ENCODE data around the gene WNT2B. TPM values are rescaled to one million over a fixed set of nuclear protein-coding genes. Genes with fewer than 3 reads are reported as not detected.

WNT2B gene
- polyA plus RNA-seq, 12 donors, result 3.3 to 13.9 (median 4.1) TPM; not detected in 1

GRCh38 chr1:112527266-112528010 lies 18.7 kb downstream of the WNT2B start:
- DNase-seq, result no peak

- no peak for DNase-seq
Measured at GRCh38 chr1:112528076-112528475, 19.3 kb downstream of the WNT2B start.

DNA sequence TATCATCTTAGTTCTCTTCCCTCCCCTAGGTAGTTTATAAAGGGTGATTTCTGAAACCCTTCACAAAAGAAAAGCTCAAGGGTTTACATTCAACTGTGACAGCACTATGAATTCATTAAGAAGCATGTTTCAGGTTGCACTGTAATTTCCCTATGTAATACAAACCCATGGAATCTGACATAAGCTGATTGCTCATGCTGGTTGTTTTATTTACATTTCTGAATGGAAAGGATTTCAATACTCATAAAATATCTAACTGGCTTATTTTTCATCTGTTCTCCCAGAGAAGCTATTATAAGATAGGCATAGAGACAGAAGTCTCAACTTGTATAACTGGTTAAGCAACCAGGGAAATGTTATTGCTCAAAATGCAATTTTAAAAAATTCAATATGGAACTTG lies 20.5 kb downstream of the WNT2B start:
- no peak for DNase-seq

DNA sequence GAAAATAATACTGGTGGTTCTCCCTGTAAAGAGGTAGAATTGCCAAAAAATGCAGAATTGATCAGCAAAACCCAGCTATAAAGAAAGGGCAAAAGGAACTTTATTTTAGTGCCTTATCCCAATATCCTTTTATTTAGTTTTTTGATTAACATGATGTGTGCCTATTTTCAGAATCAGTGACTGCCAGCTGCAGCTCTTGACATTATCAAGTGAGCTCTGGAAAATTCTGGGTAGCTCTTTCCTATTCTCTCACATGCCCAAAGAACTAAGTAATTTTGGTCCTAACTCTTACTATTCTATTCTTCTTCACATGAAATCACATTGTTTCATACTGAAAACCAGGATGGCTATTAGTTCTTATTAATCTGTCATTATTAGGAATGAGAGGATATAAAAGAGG lies 22.1 kb downstream of the WNT2B start:
- no peak for DNase-seq

DNA sequence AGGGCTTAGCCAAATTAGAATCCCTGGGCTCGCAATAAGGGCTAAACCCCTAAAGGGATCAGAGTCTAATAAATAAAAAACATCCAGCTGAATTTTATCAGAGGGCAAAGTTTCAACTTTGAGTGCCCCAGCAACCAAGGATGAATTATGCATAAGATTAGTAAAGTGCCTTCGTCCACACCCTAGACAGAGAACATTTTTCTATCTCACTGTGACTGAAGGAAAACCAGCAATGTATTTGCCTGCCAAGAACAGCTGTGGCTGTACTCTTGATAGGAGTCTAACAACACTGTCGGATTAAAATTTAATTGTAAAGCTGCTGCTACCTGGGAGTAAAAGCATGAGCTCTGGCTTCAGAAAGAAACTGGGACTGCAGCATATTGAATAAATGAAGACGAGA lies 23.3 kb downstream of the WNT2B start:
- DNase-seq, result no peak

DNA sequence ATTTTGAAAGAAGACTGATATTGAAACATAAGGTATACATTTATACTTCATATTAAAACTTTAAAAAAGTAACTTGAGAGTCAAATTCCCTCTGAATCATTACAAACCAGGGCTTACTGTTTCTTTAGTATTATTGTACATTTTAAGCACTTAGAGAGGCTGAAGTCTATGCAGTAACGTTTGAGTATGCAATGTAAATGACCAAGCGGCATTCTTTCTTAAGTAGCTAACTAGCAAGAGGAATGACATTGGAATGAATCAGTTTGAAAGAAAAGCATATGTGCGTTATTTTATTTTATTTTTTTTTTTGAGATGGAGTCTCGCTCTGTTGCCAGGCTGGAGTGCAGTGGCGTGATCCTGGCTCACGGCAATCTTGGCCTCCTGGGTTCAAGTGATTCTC lies 24.3 kb downstream of the WNT2B start:
- no peak for DNase-seq

- no peak for DNase-seq
Measured at GRCh38 chr1:112536561-112536960, 27.8 kb downstream of the WNT2B start.

GRCh38 chr1:112537456-112537855 lies 28.7 kb downstream of the WNT2B start:
- DNase-seq, result no peak

- DNase-seq, result no peak
Measured at GRCh38 chr1:112538883-112539282, 30.1 kb downstream of the WNT2B start.

GRCh38 chr1:112540226-112540794 lies 31.5 kb downstream of the WNT2B start:
- peak; percentile 43 for DNase-seq

DNA sequence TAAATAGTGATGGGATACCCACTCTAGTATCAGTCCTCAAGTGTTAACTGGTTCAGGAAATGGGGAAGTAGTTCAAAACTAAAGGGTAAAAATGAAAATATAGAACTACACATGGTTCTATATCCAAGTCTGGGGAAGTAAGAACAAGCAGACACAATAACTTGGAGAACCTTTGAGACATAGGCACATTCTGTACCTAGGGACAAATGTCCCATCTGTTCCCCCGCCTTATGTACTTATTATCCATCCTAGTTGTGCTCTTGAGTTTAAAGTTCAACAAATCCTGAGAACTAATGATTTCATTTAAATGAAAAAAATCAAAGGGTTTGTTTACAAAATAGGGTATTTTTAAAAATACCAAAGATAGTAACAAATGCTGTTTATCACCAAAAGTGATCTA lies 32.5 kb downstream of the WNT2B start:
- DNase-seq, result no peak

GRCh38 chr1:112542206-112542973 lies 33.6 kb downstream of the WNT2B start:
- no peak for DNase-seq

DNA sequence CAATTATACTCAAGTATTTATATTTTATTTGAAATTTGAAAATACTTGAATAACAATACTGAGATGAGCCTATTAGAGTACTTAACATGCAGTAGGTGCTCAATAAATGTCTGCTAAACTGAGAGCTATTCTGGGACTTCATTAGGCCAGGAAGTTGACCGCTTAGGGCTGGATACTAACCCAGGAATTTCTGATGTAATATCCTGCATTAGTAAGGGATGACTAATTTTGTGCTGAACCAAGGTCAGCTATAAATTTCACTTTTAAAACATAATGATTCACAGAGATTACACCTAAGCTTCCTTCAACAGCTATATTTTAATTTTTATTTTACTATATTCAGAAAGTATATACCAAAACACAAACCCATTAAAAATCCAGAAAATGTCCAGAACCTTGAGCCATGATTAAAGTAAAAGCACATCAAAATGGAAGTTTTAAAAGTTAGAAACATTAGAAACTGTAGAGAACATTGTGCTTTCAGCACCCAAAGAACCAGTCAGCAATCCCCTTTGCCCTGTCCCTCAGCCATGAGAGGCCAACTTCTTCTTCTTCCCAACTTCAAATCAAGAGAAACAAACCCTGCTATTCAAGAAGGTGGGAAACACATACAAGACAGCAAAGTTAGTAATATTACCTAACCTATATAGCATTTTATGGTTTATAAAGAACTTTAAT lies 35.4 kb downstream of the WNT2B start:
- DNase-seq, result peak; percentile 16

DNA sequence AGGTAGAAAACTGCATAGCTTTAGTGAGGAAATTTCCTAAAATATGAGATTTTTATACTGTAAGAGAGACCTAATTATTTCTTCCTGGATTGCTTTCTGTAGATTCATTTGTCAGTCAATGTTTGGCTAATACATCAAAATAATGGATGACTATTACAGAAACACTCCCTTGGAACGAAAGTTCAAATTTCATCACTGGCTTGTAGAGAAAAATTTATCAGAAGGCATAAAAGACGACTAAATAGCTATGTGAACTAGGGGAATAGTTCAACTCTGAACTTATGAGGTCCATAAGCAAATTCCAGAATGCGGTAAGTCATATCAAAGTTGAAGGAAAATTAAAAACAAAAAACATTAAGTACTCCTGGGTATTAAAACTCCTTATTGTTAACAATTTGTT lies 36.0 kb downstream of the WNT2B start:
- no peak for DNase-seq

DNA sequence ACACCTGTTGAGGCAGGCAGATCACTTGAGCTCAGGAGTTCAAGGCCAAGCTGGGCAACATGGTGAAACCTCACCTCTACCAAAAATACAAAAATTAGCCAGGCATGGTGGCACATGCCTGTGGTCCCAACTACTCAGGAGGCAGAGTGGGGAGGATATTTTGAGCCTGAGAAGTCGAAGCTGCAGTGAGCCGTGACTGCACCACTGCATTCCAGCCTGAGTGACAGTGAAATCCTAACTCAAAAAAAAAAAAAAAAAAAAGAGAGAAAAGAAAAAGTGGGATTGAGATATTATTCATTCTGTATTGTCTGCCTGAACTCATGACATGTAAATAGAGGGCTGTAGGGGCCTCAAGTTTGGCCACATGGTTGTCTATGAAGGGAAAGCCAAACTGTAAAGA lies 37.3 kb downstream of the WNT2B start:
- no peak for DNase-seq

DNA sequence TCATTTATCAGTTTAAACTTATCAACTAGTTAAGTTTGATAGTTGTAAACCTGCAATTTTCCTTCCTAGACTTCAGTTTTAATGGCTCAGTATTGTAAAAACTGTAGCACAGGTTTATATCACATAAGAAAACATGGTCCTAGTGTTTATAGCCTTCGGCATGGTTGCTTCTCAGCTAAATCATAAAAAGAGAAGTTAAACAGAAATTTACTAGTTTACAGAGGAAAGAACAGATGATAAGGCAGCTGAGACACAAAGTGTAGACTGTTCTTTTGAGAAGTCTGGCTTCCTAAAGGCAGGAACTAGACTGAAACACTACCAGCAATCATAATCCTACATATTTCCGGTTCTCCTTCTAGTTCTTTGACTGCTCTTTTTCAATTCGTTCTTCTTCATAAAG lies 39.8 kb downstream of the WNT2B start:
- DNase-seq, result no peak

DNA sequence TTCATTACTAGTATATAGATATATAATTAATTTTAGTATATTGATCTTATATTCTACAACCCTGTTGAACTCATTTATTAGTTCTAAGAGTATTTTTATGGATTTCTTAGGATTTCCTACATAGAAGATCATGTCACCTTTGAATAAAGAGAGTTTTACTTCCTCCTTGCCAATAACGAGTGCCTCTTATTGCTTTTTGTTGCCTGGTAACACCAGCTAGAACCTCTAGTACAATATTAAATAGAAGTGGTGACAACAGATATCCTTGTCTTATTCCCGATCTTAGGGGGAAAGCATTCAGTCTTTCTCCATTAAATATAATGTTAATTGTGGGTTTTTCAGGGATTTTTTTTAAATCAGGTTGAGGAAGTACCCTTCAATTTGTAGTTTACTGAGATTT lies 40.8 kb downstream of the WNT2B start:
- DNase-seq, result no peak

GRCh38 chr1:112554411-112554810 lies 45.6 kb downstream of the WNT2B start:
- no peak for DNase-seq

DNA sequence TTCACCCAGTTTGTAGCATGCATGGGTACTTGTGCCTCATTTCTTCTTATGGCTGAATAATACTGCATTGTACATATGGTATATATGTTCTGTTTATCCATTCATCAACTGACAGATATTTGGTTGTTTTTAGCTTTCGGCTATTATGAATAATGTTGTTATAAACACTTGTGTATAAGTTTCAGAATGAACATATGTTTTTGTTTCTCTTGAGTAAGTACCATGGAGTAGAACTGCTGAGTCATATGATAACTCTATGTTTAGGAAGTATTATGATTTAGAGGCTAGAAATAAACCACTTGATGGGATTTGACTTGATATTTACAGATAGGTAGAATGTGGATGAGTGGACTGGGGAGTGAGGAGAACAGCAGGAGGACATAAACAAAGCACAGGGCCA lies 48.6 kb downstream of the WNT2B start:
- DNase-seq, result no peak

GRCh38 chr1:112558634-112559033 lies 49.9 kb downstream of the WNT2B start:
- DNase-seq, result no peak

DNA sequence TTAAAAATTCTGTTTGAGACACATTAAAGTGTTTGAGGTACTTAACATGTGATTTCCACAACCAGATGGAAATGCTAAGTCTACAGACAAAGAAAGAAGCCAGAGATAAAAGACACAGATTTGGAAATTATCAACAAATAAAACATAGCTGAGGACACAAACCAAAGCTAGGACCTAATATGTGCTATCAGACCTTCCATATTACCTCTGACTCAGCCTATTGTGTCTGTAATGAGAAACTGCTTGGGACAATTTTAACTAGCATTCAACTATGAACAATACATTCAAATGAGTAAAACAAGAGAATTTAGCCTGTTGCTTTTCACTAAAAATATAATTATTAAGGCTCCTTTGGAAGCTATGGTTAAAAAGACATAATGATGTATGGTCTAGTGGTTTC lies 54.6 kb downstream of the WNT2B start:
- DNase-seq, result no peak

DNA sequence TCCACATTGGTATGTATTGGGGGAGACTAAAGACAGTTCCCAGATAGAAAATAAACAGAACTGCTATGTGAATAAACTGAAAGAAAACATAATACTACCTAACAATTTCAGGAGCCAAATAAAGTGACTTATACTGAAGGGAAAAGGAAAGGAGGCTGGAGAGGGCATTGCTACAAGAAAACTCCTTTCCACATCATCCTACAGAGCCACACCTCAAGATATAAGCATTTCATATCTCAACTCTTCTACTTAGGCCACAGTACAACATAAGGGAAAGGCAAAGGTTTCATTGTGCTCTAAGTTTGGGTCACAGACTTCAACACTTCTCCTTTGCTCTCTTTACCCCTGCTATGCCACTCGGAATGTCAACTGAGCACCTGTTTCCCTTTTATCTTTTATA lies 55.3 kb downstream of the WNT2B start:
- no peak for DNase-seq

- no peak for DNase-seq
Measured at GRCh38 chr1:112565800-112566199, 57.0 kb downstream of the WNT2B start.

Data from muscle of arm (tissue), 12 donors.